Central memory CD8-positive, alpha-beta T cell (primary cell): ENCODE measurements around the gene PPIP5K2.

Experiments used
- ATAC-seq: fragments of 150-1000 bp; cut with Tn5 transposase; replicated peaks from 2 replicates; pipeline ENCODE4 v1.10.0; 2022; ENCODE audit warnings: mild to moderate bottlenecking, moderate FRiP score, moderate number of reproducible peaks; ENCODE audit not compliant: poor library complexity, severe bottlenecking; ENCODE audit errors: extremely low read depth
- DNase-seq, 2 donors: peaks; one replicate each; pipeline ENCODE4 v3.0.0; 2021; ENCODE audit warnings: low spot score in 2 of 2
- H3K27ac Mint-ChIP-seq: one replicate; pipeline ENCODE4 v1.8.0; 2022; ENCODE audit warnings: low read depth, mild to moderate bottlenecking, moderate library complexity, mixed read lengths
- H3K27me3 Mint-ChIP-seq: one replicate; pipeline ENCODE4 v1.8.0; 2022; ENCODE audit warnings: mixed read lengths
- H3K36me3 Mint-ChIP-seq: one replicate; pipeline ENCODE4 v1.8.0; 2022; ENCODE audit warnings: mild to moderate bottlenecking, moderate library complexity, mixed read lengths; ENCODE audit not compliant: insufficient read depth
- H3K4me1 Mint-ChIP-seq: one replicate; pipeline ENCODE4 v1.8.0; 2022; ENCODE audit warnings: mixed read lengths
- H3K4me3 Mint-ChIP-seq: one replicate; pipeline ENCODE4 v1.8.0; 2022; ENCODE audit warnings: mild to moderate bottlenecking, moderate library complexity, mixed read lengths
- H3K9me3 Mint-ChIP-seq: one replicate; pipeline ENCODE4 v1.8.0; 2022; ENCODE audit warnings: mixed read lengths

The PPIP5K2 gene

DNA sequence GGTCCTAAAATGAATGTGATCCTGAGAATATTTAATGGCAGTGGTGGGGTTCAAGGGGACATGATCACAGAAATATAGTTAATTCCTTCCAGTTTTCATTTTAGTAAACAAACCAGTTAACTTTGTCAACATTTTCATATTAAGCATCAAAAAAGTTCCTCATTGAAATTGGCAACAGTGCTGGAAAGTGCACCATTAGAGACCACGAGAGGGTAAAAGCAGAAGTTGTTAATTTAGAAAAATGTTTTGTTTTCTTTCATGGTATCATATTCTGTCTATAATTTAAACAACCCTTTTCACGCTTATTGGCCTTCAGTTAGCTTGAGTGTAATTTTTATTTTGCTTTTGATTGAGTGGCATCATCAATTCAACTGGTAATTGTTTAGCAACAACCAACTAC, 12.0 kb upstream of the PPIP5K2 start:
- ATAC-seq (no peak), DNase-seq (no peak)
- Mint-ChIP-seq H3K9me3 (no peaks in the 10 kb centered on the region), H3K27me3 (no peaks in the 10 kb centered on the region), H3K27ac (no peak overlapping the region), H3K4me3 (no peak overlapping the region), H3K36me3 (peaks cover 11% of the 10 kb centered on the region), H3K4me1 (peaks cover 23% of the 10 kb centered on the region)

DNA sequence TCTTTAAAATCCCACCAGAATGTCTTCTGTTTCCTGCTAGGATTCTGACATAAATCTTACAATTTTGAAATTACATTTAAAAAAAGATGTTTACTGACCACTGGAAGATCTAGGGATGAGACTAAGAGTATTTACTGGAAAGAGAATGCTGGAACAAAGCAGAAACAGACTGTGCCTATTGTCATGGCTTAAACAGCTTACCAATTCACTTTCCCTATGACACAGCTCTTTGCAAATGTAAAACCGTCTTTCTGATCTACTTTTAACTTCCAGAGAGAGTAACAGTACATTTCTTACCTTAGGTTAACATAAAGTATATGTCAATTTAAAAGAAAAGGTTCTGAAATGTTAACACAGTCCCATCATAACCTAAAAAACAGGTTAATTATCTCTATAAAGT, 10.8 kb upstream of the PPIP5K2 start:
- Mint-ChIP-seq H3K27ac (no peak overlapping the region), H3K4me3 (no peak overlapping the region), H3K27me3 (no peaks in the 10 kb centered on the region), H3K4me1 (peaks cover 30% of the 10 kb centered on the region), H3K36me3 (peaks cover 9% of the 10 kb centered on the region), H3K9me3 (no peaks in the 10 kb centered on the region)
- ATAC-seq (no peak), DNase-seq (no peak)

DNA sequence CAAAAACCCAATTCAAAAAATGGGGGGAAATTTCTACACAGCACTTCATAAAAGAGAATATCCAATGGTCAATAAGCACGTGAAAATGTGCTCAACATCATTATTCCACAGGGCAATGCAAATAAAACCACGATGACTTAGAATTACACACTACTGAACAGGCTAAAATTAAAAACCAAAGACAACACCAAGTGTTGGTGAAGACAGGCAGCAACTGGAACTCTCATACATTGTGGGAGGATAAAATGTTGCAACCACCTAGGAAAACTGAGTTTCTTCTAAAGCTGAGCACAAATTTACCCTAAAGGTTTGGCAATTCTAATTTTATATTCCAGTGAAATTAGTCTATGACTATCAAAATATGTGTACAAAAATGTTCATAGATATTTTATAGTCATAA, 9.7 kb upstream of the PPIP5K2 start:
- no peak for DNase-seq
- Mint-ChIP-seq H3K4me1 (peaks cover 42% of the 10 kb centered on the region), H3K4me3 (no peak overlapping the region), H3K27me3 (no peaks in the 10 kb centered on the region), H3K27ac (no peak overlapping the region), H3K9me3 (no peaks in the 10 kb centered on the region), H3K36me3 (peaks cover 9% of the 10 kb centered on the region)
- ATAC-seq = no peak

DNA sequence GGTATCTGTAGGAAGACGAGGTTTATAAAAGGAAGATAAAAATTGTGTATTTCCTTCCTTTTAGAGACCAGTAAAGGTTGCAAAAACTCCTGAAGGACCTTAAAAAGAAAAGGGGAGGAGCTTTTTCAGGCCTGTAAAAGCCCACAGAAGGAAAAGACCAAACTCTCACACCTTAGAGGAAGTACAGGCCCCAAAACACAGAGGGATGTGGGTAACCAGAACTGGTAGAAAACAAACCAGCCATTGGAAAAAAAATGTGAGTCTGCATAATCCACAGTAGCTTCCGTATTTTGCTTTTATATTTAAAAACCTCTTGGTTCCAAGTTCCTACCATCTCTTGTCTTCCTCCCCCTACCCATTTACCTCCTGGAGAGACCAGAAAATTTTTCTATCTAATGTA, 8.6 kb upstream of the PPIP5K2 start:
- Mint-ChIP-seq H3K4me1 (peaks cover 44% of the 10 kb centered on the region), H3K27ac (peak overlapping the region; percentile 93), H3K4me3 (peak overlapping the region; percentile 23), H3K27me3 (no peaks in the 10 kb centered on the region), H3K36me3 (peaks cover 7% of the 10 kb centered on the region), H3K9me3 (no peaks in the 10 kb centered on the region)
- ATAC-seq = peak; percentile 65
- no peak for DNase-seq

DNA sequence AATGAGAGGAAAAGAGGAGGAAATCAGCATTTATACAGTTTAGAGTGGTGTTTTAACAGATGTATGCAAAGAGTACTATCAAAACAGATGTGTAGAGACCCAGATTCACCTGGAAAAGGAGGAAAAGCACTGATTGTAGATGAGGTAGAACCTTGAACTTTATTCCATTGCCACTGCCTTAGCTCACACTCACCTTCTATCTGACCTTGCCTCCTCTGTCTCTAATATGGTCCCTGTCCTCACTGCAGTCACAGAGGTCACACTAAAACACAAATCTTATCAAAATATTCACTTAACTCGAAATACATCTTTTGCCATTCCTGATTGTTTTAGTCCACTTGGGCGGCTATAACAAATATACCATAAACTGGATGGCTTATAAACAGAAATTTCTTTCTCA, 7.2 kb upstream of the PPIP5K2 start:
- Mint-ChIP-seq H3K4me3 (no peak overlapping the region), H3K9me3 (no peaks in the 10 kb centered on the region), H3K27ac (peak overlapping the region; percentile 93)

DNA sequence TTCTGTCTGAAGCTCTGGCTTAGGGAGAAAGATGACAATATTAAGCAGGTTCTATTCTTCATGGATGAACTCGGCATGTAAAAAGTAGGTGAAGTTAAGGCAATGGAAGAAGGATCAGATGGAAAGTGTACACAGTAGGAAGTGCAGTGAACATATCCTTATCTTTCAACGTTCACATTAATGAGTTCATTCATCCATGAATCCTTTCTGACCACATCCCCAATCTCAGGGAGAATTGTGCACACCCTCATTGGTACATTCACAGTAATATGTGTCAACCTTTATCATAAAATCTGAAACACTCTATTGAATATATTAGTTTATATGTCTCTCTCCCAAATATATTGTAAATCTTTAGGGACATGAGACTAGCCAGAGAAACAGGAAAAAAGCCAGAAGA, 5.7 kb upstream of the PPIP5K2 start:
- Mint-ChIP-seq H3K4me1 (peaks cover 55% of the 10 kb centered on the region), H3K9me3 (no peaks in the 10 kb centered on the region), H3K27me3 (no peaks in the 10 kb centered on the region), H3K27ac (no peak overlapping the region), H3K36me3 (peaks cover 3% of the 10 kb centered on the region), H3K4me3 (no peak overlapping the region)
- no peak for DNase-seq
- no peak for ATAC-seq

More for the DNA sequence above, 7.2 kb upstream of the PPIP5K2 start:
- ATAC-seq (no peak), DNase-seq (no peak)
- Mint-ChIP-seq H3K4me1 (peaks cover 44% of the 10 kb centered on the region), H3K27me3 (no peaks in the 10 kb centered on the region), H3K36me3 (peaks cover 1% of the 10 kb centered on the region)

DNA sequence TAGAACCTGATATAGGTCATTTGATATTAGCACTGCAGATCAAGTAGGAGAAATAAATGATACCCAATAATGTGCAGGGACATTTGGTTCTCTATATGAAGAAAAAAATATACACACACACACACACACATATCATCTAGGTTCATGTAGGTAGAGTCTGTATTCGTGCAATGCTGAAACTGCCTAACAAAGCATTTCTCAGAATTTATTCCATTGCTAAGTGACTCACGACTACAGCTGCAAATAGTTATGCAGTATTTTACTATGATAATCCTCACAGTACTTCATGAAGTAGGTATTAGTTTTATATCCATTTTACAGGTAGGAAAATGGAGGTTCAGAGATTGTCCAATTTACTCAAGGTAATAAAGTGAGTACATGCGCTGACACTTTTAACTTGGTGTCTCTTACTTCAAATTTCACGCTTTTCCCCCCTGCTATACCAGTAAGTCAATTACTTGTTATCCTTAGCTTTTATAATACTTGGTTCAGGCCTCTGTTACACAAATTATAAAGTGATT, 2.6 kb upstream of the PPIP5K2 start:
- Mint-ChIP-seq H3K4me3 (no peak overlapping the region), H3K27ac (no peak overlapping the region), H3K27me3 (no peaks in the 10 kb centered on the region), H3K4me1 (peaks cover 64% of the 10 kb centered on the region), H3K36me3 (peaks cover 8% of the 10 kb centered on the region), H3K9me3 (no peaks in the 10 kb centered on the region)
- DNase-seq (no peak), ATAC-seq (no peak)

DNA sequence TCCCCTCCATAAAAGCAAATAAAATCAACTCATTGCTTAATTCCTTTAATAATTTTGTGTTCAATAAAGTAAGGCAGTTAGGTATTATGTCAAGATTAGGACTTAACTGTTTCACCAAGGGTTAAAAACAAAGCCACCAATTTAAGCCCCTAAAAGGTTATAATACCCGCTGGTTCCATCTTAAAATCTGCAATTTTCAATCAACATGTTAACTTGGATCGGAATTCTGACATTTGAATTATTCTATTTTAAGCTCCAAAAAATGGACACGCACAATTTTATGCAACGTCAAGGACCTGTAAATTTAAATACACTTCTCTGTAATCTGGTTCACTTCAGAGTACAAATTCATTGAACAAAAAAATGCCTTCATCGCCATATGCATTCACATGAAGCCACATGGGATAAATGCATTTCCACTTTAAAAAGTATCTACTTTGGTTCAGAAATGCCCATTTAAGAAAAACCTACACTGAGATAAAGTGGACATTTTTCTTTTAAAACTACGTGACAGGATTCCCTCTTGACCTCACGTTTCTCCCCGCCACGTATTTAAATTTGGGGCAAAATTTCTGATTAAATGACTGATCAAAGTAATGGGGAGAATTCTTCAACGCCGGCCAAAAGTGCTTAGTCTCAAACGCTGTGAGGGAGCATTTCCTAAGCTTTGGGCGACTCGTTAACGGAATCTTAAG, 884 bp upstream of the PPIP5K2 start:
- Mint-ChIP-seq H3K36me3 (peaks cover 7% of the 10 kb centered on the region), H3K27me3 (no peaks in the 10 kb centered on the region), H3K4me3 (peak overlapping the region; percentile 96), H3K27ac (peak overlapping the region; percentile 94), H3K4me1 (peaks cover 60% of the 10 kb centered on the region), H3K9me3 (no peaks in the 10 kb centered on the region)
- DNase-seq (no peak), ATAC-seq (no peak)

DNA sequence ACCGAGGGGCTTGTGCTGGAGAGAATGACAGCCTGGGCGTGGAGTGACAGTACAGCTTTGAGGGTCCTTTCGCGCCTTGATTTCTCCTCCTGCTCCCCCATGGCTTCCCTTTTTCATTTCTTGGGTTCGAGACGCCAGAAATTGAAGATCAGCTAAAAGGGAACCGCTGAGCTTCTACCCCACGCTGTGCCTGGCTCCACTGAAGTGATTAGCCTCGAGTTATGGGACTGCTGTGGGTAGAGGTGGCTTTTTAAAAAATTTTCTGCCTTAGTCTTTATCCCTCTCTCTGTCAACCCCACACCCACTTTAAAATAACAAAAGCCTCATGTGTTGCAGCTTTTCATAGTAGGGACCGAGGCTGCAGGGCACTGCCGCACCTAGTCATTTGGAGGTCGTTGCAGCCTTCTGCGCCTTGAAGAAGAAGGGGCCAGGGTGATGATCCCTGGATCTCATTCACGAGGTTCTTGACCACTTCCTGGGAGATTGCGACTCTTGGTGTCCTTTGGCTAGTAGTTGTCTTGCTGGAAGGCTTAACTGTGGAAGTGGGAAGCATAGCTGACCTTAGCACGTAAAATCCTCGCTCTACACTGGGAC, 603 bp downstream of the PPIP5K2 start:
- no peak for ATAC-seq
- no peak for DNase-seq
- H3K27ac Mint-ChIP-seq = peak overlapping the region; percentile 94
- no peaks in the 10 kb centered on the region for H3K9me3 Mint-ChIP-seq
- H3K4me3 Mint-ChIP-seq = peak overlapping the region; percentile 96
- H3K27me3 Mint-ChIP-seq = no peaks in the 10 kb centered on the region
- peaks cover 57% of the 10 kb centered on the region for H3K4me1 Mint-ChIP-seq
- H3K36me3 Mint-ChIP-seq = peaks cover 7% of the 10 kb centered on the region

DNA sequence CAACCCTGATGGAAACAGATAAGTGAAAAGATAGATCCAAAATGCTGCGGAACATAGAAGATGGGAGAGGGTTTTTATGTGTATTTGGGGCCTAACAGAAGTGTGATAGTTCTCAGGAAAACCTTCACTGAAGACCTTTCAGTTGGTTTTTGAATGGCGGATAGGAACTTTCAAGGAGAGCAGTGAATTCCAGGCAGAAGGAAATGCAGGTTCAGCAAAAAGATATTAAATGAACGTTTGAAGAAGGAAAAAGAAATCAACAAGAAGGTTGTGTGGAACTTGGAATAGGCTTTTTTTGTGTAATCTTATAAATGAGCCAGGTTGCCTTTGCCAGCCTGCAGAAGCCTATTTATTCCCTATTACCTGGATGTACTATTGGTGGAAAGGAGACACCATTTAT, 2.1 kb downstream of the PPIP5K2 start:
- H3K4me1 Mint-ChIP-seq = peaks cover 66% of the 10 kb centered on the region

DNA sequence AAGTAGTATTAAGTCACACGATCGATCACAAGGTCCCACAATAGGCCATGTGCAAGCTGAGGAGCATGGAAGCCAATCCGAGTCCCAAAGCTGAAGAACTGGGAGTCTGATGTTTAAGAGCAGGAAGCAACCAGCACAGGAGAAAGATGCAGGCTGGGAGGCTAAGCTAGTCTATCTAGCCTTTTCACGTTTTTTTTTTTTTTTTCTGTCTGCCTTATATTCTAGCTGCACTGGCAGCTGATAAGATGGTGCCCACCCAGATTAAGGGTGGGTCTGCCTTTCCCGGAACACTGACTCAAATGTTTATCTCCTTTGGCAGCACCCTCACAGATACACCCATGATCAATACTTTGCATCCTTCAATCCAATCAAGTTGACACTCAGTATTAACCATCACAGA, 6.5 kb downstream of the PPIP5K2 start:
- no peak for ATAC-seq
- no peaks in the 10 kb centered on the region for H3K27me3 Mint-ChIP-seq
- no peak for DNase-seq
- no peak overlapping the region for H3K4me3 Mint-ChIP-seq
- no peaks in the 10 kb centered on the region for H3K9me3 Mint-ChIP-seq
- H3K36me3 Mint-ChIP-seq = peaks cover 5% of the 10 kb centered on the region
- H3K27ac Mint-ChIP-seq = no peak overlapping the region
- peaks cover 57% of the 10 kb centered on the region for H3K4me1 Mint-ChIP-seq

More for the DNA sequence above, 2.1 kb downstream of the PPIP5K2 start:
- Mint-ChIP-seq H3K9me3 (no peaks in the 10 kb centered on the region), H3K27ac (no peak overlapping the region), H3K27me3 (no peaks in the 10 kb centered on the region), H3K4me3 (peak overlapping the region; percentile 96), H3K36me3 (peaks cover 7% of the 10 kb centered on the region)
- ATAC-seq = no peak
- no peak for DNase-seq

DNA sequence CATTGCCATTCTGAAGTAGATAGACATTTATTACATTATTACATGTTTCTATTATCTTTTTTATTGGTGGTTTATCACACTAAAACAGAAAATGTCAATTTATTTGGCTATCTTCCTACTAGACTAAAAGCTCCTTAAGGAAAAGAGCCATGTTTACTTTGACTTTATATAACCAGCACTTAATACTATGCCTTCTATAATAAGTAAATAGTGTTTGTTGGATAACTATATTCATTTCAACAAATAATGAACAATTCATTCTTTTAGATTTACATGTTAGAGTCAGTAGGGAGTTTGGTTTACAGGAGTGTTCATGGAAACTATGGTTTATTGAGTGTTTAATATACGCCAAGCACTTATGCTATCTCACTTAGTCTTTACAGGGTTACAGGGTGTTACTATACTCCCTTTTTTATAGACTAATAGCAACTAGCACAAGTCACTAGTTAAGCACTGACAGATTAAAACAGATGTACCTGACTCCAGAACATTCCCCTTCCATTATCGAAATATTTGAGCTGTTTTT, 7.3 kb downstream of the PPIP5K2 start:
- H3K4me3 Mint-ChIP-seq = no peak overlapping the region
- H3K4me1 Mint-ChIP-seq = peaks cover 54% of the 10 kb centered on the region
- ATAC-seq = no peak
- no peaks in the 10 kb centered on the region for H3K27me3 Mint-ChIP-seq
- H3K36me3 Mint-ChIP-seq = peaks cover 5% of the 10 kb centered on the region
- no peak for DNase-seq
- no peak overlapping the region for H3K27ac Mint-ChIP-seq
- H3K9me3 Mint-ChIP-seq = no peaks in the 10 kb centered on the region

DNA sequence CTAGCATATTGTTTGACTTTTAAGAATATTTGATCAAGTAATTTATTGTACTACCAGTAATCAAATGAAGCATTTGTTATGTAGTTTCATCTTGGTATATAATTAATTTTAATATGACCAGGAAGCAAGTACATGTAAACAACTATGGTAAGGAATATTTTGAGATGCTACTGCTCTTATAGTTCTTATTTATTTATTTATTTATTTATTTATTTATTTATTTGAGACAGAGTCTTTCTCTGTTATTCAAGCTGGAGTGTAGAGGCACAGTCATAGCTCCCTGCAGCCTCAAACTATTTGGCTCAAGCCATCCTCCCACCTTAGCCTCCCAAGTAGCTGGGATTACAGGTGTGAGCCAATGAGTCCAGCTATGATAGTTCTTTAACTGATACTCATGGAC, 8.1 kb downstream of the PPIP5K2 start:
- H3K9me3 Mint-ChIP-seq = no peaks in the 10 kb centered on the region
- peaks cover 5% of the 10 kb centered on the region for H3K36me3 Mint-ChIP-seq
- peaks cover 52% of the 10 kb centered on the region for H3K4me1 Mint-ChIP-seq
- ATAC-seq (no peak), DNase-seq (no peak)
- H3K27me3 Mint-ChIP-seq = no peaks in the 10 kb centered on the region
- no peak overlapping the region for H3K27ac Mint-ChIP-seq
- no peak overlapping the region for H3K4me3 Mint-ChIP-seq
